HG03521 (cell line): ENCODE data around the gene LAT.

Experiments used
- ATAC-seq: cut with Tn5 transposase; IDR thresholded peaks from one replicate; pipeline ENCODE4 v1.9.1; 2021; ENCODE audit warnings: mild to moderate bottlenecking, moderate library complexity; ENCODE audit not compliant: unreplicated experiment

Gene LAT

DNA sequence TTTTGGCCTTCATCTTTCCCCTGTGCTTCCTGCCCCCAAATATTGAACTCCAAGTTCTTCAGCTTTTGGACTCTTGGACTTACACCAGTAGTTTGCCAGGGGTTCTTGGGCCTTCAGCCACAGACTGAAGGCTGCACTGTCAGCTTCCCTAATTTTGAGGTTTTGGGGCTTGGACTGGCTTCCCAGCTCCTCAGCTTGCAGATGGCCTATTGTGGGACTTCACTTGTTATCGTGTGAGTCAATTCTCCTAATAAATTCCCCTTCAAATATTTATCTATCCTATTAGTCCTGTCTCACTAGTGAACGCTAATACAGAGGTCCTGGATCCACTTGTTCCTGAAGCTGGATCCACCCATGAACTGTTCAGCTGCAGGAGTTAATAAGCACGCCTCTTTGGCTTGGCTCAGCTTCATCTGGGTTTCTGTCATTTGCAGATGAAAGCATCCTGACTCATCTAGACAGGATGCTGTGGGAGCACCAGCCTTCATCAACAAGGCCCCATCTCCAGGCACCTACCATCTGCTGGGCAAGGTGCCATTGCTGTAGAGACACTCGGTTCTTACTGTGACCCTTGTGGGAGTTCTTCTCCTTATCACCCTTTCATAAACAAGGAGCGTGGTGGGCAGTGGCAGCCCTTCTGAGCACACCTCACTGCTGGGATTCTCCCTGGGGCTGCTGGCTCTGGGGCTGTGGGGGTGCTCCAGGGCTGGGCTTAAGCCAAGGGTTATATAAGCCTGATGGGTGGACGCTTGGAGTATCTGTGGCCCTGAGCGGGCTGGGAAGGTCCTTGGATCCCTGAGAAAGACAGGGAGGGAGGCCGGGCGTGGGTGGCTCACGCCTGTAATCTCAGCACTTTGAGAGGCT lies 23.1 kb downstream of the LAT start:
- ATAC-seq = no peak

DNA sequence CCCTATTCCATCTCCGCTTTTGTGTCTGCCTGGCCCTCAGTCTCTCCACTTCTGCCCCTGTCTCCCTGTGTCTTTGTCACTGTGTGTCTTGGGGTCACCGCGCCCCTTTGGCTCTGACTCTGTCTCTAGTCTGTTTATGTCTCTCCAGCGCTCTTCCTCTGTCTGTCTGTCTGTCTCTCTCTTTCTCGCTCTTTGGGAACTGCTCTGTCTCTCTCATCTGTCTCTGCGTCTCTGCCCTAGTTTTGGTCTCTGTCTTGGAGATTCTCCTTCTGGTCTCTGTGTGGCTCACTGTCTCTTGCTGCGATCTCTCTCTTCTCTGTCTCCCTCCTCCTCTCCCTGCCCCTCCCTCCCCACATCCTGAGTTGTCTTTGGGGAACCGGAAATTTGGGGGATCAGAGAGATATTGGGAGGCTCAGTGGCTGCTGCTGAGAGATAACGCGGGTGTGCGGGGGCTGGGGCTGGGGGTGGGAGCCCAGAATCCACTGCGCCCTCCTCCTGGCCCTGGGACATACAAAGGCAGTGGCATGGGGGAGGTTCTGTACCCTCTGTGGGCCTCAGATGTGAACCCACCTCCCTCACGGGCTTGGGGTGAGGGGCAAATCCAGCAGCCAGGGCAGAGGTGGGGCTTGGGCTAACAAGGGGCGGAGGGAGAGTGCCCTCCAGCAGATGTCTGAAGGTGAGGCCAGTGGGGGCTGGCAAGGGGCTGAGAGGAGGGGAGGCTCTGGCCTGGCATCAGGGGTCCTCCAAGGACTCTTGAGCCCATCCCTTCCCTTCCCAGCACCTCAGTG lies 24.4 kb downstream of the LAT start:
- ATAC-seq = no peak

DNA sequence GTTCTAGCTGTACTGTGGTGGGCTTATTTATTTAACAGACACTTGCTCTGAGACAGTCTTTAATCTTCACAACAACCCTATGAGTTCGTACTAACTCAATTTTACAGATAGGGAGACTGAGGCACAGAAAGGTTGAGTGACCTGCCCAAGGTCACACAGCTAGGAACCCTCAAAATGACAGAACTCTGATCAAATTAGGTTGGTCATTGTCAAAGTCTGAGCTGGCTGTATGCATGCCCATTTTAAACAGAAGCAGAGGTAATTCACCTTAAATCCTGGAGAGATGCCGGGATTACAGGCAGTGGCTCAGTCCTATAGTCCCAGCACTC lies 24.9 kb downstream of the LAT start:
- no peak for ATAC-seq

DNA sequence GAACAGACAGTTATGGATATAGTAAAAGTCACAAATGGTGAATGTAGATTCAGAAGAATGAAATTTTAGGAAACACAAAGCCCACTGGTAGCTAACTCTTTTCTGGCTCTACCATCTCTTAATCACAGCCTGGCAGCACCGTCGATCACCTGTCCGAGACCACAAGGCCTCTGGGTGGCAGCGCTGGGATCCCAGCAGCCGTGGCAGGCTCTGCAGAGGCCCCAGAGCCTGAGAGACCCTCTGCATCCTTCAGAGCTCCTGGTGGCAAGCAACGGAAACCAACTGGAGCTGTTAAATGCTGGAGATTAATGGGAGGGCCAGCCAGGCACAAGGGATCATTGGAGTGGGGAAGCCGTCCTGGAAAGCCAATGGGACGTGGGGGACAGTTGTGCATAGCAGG lies 26.3 kb downstream of the LAT start:
- no peak for ATAC-seq

GRCh38 chr16:29011851-29012250 lies 27.0 kb downstream of the LAT start:
- ATAC-seq = no peak

- ATAC-seq = no peak
Observed at GRCh38 chr16:29012913-29013553, 28.2 kb downstream of the LAT start.

DNA sequence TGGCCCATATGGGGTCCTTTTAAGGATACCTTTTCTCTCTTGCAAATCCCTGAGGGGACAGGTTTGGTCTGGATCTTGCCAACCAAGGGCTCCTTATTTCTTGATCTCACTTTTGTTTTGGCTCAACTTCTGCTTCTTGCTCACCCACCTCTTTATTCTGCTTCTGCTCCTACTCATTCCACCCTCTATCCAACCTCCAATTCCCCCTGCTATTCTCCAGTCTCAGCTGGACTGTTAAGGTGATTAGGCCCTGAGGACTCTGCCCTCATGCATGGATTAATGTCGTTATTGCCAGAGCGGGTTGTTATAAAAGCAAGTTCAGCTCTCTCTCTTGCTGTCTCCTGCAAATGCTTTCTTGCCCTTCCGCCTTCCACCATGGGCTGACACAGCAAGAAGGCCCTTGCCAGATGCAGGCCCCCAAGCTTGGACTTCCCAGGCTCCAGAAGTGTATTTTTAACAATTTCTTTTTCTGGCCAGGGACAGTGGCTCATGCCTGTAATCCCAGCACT lies 29.8 kb downstream of the LAT start:
- ATAC-seq = no peak

DNA sequence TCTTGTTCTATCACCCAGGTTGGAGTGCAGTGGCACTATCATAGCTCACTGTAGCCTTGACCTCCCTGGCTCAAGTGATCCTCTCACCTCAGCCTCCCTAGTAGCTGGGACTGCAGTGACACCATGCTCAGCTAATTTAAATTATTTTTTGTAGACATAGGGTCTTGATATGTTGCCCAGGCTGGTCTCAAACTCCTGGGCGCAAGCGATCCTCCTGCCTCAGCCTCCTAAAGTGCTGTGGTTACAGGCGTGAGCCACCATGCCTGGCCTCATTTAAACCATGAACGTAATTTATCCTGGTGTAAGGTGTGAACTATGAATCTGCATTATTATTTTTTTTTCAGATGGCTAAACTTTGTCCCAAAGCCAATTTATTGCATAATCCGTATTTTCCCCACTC lies 37.3 kb downstream of the LAT start:
- no peak for ATAC-seq

- ATAC-seq = no peak
Observed at GRCh38 chr16:29023279-29024277, 38.7 kb downstream of the LAT start.

DNA sequence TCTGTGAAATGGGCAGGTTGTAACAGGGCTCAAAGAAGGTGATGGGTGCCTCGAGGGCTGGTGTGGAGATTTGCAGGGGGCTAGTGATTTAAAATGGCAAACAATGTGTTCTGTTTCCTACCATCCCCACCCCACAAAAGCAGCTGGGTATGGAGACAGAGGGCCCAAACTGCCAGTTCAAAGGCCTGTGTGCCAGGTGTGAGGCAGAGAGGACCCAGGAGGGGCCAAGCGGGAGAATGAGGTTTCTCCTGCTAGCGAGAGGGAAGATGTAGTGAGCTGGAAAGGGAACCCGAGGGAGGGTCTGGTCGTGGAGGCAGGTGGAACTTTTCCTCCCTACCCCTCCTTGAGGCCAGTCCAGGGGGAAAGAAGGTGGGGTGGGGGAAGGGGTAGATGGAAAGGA lies 39.4 kb downstream of the LAT start:
- ATAC-seq = no peak

DNA sequence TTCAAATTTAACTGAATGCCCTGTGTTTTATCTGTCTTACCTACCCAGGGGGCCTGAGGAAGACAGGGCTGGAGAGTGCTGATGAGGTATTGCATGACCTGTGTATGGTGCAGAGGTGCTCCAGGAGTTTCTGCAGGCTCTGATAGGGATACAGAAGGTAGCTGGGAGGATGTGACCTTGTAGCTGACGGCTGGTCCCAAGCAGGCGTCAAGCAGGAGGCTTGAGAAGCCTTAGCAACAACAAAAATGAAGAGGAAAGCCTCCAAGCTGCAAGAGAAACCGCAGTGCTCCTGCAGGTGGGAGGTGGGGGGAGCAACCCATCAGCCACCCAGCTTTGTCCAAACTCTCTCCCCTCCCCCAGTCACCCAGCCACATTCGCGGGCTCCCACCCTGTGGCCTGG lies 40.4 kb downstream of the LAT start:
- no peak for ATAC-seq

DNA sequence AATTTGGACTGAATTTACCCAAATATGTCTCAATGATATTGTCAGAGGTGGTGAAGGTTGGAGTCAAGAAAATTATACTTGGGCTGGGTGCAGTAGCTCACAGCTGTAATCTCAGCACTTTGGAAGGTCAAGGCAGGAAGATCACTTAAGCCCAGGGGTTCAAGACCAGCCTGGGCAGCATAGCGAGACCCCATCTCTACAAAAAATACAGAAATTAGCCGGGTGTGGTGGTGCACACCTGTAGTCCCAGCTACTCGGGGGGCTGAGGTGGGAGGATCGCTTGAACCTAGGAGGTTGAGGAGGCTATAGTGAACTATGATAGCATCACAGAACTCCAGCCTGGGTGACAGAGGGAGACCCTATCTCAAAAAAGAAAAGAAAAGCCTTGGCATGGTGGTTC lies 40.9 kb downstream of the LAT start:
- no peak for ATAC-seq

- ATAC-seq = no peak
Observed at GRCh38 chr16:29028457-29029167, 43.8 kb downstream of the LAT start.

DNA sequence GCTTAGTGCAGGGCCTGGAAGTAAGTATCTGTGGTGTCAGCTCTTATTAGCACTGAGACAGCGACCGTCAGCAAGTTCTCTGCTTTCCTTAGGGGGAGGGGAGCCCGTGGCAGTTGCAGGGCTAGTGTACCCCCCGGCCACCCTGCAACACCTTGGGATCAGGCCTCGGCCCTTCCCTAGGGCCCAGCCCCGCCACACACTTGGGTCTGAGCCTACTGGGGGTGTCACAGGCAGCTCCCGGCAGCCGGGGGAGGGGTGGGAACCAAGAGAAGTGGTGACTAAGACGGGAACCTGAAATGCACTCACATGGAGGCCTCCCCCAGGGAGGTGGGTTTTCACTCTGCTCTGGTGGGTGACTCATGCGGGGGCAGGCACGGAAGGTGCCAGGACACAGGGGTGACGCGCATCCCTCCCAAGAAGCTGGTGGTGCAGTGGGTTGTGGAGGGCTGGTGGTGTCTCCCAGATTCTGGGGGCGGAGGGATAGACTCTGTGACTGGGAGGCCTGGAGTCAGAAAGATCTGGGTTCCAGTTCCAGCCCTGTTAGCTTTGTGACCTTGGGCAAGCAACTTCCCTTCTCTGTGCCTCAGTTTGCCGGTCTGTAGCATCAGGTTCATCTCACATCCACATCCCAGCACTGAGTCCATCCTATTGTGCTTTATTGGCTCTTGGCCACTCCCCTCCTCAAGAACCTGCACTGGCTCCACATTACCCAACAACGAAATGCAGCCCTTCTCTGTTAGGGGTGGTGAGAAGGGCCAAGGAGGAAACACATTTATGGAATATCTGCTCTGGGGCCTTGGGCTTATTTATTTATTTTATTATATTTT lies 44.5 kb downstream of the LAT start:
- ATAC-seq = no peak

DNA sequence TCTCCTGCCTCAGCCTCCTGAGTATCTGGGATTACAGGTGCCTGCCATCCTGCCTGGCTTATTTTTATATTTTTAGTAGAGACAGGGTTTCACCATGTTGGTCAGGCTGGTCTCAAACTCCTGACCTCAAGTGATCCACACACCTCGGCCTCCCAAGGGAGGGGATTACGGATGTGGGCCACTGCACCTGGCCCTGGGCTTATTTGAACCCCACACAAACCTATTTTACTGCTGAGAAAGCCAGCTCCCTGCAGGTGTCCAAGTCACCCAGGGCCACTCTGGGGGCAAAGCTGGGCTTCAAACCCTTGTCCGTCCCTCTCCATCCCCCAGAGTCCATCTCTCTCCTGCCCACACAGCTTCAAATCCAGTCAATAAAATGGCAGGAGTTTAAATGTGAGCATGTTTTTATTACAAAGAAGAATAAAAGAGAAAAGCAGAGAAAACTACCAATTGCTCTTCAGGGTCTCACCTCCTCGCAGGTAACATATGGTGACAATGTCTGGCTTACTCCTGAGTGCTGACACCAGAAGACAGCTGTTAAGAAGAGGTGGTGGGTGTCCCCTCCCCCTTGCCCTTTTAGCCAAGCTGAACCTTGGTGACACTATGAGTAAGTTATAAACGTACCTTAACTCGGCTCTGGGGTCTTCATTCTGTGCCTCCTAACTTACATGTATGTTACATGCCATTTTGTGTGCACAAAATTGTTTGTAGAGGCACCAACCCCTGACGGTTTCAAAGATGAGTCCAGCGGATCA lies 45.4 kb downstream of the LAT start:
- no peak for ATAC-seq
